T-helper 2 cell treated with Interferon-gamma antibody and Interleukin-4, amounts not matched to agents 100 ng/mL and 5 ng/mL, for 36 hours (primary cell): Measurements from ENCODE around the gene SEPTIN10. TPM values are rescaled to one million over a fixed set of nuclear protein-coding genes. Genes with fewer than 3 reads are reported as not detected.
"Not testable (repeated sequence)": the region's sequence is repeated elsewhere in the genome, so short reads cannot be mapped to it uniquely, and the experiment has no call there.

ENCODE experiments used
- intact Hi-C: fragments of 100-400 bp; cut with micrococcal nuclease; formaldehyde crosslinking; loops from one replicate; pipeline ENCODE4 v1.15.1; 2023
- total RNA-seq: library from RNA; stranded (reverse); gene quantifications from 2 replicates; pipeline ENCODE4 v1.2.3, GENCODE V29; 2022

Gene SEPTIN10
- total RNA-seq, 1 donor from 2014 or later = 0.77 TPM

DNA sequence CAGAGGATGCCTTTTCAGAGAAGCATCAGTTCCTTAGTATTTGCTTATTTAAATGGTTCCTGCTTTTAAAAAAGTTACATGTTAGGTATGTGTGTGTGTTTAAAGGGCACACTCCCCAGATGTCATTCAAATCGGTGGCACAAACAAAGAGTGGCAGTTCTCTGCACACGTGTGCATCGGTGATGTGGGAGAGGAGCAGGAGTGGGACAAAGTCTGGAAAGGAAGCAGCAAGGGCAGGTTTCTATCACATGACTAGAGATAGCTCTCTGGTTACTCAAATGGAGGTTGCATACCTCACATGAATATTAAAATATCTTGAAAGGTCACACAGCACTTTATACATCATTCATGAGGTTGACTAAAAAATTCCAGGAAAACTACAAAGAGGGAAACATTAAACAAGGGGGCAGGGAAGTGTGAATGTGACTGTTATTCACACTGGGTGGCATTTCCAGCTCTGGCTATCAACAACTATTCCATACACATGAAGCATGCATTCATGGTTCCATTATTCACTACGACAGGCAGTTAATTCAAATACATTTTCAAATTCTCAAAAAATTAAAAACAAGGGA, 64.7 kb downstream of the SEPTIN10 start:
- intact Hi-C loops = no loop called here

DNA sequence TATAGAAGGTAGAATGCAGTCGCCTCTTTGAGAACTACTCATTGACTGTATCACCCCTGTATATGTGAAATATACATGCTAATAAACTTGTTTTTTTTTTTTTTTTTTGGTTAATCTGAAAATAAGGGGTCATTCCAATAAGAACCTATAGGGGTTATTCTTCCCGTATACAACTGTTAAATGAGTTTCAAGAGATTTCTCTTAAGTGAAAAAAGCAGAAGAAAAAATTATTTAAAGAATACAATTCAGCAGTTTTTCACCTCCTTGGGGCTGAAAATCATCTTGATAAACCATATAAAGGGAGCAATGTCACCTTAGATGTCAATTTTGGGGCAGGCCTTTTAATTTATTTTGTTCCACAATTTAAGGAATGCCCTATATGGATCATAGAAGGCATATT, 66.5 kb downstream of the SEPTIN10 start:
- intact Hi-C loops = no loop called here

GRCh38 chr2:109545828-109546713, 67.7 kb downstream of the SEPTIN10 start:
- intact Hi-C loops = no loop called here

DNA sequence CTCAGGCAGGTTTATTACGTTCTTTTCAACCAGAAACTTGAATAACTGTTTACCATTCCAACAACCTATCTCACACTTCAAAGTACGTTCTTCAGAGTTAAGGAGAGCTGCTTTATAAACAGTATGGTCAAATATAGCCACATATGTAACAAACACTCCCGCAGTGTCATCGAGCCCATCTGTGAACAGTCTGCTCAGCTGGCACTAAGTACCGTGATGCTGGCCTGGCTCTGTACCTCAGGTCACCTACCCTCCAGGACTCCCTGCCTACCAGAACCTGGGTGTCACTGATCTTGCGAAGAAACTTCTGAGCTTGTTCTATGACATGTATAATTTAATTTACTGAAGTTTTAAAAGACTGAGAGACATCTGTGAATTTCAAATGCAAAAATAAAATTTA, 71.4 kb downstream of the SEPTIN10 start:
- intact Hi-C loops = no loop called here

GRCh38 chr2:109538546-109538945, 75.2 kb downstream of the SEPTIN10 start:
- intact Hi-C loops = no loop called here

- intact Hi-C loops = no loop called here
These were observed 76.1 kb downstream of the SEPTIN10 start for GRCh38 chr2:109537565-109538222.

- intact Hi-C loops = not testable (repeated sequence)
These were observed 77.2 kb downstream of the SEPTIN10 start for GRCh38 chr2:109536556-109536955.

DNA sequence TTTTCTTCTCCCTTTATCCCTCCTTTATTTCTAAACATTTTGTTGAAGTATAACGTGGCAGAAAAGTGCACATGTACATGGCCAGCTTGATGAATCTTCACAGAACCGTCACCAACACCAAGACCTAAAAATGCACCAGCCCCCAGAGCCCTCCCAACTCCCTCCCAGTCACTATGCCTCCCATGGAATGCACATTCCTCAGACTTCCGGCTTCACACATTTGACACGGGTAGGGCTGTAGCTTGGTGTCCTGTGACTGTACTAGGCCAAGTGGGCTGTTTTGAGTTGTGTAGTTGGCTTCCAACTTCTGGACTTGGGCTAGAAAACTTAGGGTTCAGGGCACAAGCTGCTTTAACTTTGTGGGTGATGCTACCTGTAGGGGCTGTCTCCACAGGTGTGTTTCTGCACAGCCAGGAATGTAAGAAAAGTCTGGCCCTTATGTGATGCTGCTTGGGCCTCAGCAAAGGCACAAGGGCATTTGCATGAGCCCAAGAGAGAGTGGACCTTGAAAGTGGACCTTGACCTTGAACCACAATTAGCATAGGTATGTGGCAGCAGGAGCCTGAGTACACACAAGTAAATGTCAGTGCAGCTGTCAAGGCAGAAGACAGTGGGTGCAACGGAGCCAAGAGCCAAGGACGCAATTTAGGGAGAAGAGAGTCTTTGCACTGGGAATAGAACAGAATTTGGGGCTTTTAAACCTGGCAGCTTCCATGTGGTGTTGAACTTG, 78.4 kb downstream of the SEPTIN10 start:
- intact Hi-C loops = no loop called here

GRCh38 chr2:109533823-109534222, 79.9 kb downstream of the SEPTIN10 start:
- intact Hi-C loops = no loop called here

- intact Hi-C loops = no loop called here
These were observed 81.1 kb downstream of the SEPTIN10 start for GRCh38 chr2:109532728-109533076.

DNA sequence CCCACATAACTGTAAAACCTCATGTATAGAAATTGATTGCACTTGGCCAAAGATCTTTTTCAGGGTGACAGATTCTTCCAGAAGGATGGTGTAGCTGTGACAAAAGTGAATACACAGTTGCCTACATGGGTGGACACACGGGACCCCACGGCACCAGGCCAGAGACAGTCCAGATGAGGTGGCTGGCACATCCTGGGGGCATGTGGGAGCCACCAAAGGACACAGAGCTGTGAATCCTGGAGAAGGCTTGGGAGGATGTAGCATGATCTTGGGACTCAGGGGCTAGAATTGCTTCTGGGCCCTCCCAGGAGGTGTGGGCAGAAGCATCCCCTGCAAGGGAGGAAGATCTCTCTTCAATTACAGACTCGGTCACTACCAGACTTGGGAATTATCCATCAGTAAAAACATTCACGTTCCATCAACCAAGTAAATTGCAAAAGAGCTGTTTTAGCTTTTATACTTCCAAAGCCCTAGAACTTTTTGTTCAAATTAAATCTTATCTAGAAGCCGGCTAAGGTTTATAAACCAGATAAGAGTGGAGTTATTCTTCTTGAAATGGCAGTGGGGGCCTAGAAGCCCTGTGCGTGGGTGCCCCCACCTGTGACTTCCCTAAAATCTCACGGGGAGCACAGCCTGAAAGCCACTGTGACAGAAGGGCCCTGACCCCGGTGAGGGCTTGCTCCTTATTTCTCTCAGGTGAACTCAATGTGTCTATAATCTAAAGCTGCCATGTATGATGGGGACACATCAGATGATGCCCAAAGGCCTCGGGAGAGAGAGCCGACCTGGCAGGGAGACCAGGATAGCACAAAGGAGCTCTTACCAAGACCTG, 81.7 kb downstream of the SEPTIN10 start:
- intact Hi-C loops = no loop called here

- intact Hi-C loops = no loop called here
These were observed 82.5 kb downstream of the SEPTIN10 start for GRCh38 chr2:109531221-109531620.

- intact Hi-C loops = no loop called here
These were observed 83.1 kb downstream of the SEPTIN10 start for GRCh38 chr2:109530712-109531111.

GRCh38 chr2:109529532-109530449, 84.0 kb downstream of the SEPTIN10 start:
- intact Hi-C loops = no loop called here

- intact Hi-C loops = no loop called here
These were observed 84.8 kb downstream of the SEPTIN10 start for GRCh38 chr2:109528811-109529501.

DNA sequence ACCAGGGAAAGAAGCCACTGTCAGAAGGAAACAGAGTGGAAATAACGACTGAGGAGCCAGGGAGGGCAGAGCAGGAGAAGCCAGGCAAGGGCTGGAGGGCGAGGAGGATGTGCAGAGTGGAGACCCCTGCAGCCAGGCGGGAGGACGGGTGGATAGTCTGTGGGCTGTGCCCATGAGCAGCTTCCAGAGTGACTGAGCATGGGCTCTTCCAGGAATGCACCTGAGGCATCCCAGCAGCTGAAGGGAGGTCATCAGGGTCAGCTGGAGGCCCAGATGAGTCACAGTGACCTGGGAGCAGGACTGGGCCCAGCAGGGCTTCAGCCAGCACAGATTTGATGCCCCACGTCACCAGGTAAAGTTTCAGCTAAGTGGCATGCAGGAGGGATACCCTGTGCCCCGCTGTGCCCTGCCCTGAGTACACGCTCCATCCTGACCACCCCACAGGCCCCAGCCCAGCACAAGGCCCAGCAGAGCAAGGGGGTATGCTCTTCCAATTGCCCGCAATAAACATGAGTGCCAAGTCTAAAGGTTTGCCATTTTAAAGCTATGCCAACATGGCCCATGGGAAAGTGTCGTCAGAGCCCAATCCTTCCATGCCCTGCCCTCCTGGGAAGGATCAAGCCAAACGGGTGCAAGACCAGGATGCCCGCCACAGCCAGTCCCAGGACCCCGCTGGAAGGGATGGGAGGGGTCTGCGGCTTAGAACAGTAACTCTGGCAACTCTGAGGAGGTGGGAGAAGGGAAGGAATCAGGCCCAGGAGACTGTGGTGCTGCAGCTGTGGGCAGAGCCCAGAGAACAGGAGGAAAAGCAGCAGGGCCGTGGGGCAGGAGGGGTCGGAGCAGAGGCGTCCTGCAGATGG, 85.7 kb downstream of the SEPTIN10 start:
- intact Hi-C loops = no loop called here

GRCh38 chr2:109527079-109527478, 86.7 kb downstream of the SEPTIN10 start:
- intact Hi-C loops = no loop called here

- intact Hi-C loops = no loop called here
These were observed 87.3 kb downstream of the SEPTIN10 start for GRCh38 chr2:109526442-109526970.
